ENCODE results near the gene MUC4.

Gene MUC4, protein sequence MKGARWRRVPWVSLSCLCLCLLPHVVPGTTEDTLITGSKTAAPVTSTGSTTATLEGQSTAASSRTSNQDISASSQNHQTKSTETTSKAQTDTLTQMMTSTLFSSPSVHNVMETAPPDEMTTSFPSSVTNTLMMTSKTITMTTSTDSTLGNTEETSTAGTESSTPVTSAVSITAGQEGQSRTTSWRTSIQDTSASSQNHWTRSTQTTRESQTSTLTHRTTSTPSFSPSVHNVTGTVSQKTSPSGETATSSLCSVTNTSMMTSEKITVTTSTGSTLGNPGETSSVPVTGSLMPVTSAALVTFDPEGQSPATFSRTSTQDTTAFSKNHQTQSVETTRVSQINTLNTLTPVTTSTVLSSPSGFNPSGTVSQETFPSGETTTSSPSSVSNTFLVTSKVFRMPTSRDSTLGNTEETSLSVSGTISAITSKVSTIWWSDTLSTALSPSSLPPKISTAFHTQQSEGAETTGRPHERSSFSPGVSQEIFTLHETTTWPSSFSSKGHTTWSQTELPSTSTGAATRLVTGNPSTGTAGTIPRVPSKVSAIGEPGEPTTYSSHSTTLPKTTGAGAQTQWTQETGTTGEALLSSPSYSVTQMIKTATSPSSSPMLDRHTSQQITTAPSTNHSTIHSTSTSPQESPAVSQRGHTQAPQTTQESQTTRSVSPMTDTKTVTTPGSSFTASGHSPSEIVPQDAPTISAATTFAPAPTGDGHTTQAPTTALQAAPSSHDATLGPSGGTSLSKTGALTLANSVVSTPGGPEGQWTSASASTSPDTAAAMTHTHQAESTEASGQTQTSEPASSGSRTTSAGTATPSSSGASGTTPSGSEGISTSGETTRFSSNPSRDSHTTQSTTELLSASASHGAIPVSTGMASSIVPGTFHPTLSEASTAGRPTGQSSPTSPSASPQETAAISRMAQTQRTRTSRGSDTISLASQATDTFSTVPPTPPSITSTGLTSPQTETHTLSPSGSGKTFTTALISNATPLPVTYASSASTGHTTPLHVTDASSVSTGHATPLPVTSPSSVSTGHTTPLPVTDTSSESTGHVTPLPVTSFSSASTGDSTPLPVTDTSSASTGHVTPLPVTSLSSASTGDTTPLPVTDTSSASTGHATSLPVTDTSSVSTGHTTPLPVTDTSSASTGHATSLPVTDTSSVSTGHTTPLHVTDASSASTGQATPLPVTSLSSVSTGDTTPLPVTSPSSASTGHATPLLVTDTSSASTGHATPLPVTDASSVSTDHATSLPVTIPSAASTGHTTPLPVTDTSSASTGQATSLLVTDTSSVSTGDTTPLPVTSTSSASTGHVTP (N-terminal part only)

DNA sequence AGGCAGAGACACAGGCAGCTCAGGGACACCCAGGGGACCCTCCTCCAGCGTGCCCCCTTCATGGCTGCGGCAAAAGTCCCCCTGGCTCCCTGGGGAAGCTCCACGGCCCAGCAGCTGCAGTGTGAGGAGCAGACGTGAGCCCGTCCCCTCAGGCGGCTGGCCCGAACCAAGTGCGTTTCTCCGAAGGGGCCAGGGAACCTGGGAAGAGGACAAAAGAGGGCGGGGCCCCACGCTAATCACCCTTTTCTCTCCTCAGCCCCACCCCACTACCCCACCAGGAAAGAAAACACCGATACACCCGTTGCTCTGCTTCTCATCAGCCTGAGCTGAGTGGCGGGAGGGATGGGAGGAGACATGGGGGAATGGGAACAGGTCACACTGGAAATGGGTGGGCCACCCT, at the start of gene MUC4:
TSS of gene MUC4 (minus strand) at position 174 of the 400 bp plus-strand sequence. CDS start at position 62, 112 bp downstream.
- no peak for DNase-seq (ENCODE audit: low read depth in 2 of 3, low spot score in 2 of 3)

DNA sequence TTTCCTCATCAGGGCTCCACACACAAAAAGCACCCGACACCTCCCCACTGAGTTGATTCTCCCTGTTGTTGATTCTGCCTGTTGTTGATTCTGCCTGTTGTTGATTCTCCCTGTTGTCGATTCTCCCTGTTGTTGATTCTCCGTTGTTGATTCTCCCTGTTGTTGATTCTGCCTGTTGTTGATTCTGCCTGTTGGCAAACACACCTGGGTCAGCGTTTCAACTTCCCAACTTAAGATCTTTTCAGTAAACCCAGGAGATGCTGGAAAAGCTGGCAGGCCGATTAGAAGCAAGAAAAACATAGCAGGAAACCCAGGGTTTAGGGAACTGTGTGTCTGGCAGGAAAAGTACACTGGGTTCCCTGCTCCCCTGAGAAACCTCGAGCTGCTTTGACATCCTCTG, 48.7 kb upstream of the MUC4 start:
- DNase-seq (ENCODE audit: low read depth in 2 of 3, low spot score in 2 of 3): no peak

DNA sequence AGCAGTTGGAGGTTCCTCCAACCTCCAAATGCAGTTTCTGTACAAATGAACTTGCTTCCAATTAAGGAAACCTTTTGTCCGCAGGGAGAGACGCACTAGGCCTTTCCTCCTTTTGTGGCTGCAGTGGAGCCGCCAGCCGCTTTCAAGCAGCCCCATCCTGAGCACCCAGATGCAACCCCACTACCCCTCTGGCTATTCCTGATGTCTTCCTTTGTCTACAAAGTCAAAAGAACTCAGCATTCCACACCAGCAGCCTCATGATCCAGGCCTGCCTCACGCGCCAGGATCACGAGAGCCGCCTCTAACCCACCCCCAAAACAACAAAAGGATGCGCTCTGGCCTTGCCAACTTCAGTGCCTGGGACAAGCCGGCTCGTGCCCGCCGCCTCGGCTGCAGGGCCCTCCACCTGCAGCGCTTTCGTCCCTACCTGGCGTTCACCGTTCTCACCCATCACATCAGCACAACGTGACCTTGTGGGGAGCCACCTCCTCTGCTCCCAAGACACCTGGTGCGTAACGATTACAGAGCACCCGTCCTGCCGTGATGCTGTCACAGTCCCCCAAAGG, 48.2 kb upstream of the MUC4 start:
- DNase-seq (ENCODE audit: low read depth in 2 of 3, low spot score in 2 of 3): no peak

DNA sequence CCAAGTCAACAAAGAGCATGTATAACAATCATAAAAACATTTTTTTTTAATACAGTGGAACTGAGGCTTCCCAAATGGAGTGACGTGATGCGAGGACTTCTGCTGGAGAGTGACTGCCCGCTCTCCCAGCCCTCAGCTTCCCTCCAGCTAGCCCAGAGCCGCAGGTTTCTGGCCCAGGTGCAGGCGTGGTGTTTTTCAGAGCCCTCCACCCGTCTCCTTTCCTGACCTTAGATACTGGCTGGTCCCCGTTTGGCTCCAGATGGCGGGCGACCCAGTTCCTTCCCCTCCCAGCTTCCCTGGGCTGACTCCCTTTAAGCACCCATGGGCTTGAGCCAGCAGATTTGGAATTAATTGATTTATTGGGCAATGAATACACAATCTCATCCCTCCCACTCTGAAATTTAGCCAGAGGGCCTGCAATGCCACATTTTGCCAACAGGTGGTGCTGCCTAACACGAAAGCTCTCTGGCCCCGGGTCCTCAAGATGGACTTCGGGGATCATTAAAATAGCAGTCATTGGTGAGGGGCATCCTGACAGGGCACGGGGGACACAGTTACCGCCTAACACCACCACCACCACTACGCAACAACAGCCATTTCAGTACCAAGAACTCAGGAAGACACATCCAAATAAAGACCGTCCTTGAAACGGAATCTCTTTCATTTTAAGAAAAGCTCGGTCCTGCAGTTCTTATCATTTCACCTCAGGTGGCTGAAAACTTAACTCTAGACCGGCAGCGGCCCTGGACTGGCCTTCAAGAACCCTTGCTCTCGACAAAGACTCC, 47.5 kb upstream of the MUC4 start:
- DNase-seq (ENCODE audit: low read depth in 2 of 3, low spot score in 2 of 3): peak; percentile 44 to 81 (median 79)

DNA sequence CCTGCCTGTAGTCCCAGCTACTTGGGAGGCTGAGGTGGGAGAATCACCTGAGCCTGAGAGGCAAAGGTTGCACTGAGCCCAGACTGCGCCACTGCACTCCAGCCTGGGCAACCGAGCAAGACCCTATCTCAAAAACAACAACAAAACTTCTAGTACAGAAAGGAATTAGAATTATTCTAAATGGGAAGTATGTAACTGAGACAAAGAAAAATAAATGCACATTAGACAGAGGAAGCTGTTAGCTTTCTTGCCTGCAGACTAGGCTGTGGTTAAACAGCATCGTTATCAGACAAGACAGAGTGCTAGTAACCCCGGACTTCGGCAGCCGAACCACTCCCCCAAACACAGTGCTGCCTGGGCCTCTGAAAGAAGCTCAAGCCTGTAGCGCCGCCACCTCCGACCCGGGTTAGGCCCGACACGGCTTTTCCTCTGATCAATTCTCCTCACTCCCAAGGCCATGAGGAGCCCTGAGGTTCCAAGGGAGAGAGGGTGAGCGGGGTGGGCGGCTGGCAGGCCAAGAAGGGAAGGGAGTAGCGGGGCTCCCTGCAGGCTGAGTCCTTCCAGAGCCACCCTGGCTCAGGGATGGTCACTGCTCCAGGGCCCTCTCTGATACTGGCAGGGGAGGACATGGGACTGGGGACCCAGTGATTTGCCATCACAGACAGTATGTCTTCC, 44.8 kb upstream of the MUC4 start:
- no peak for DNase-seq (ENCODE audit: low read depth in 2 of 3, low spot score in 2 of 3)

DNA sequence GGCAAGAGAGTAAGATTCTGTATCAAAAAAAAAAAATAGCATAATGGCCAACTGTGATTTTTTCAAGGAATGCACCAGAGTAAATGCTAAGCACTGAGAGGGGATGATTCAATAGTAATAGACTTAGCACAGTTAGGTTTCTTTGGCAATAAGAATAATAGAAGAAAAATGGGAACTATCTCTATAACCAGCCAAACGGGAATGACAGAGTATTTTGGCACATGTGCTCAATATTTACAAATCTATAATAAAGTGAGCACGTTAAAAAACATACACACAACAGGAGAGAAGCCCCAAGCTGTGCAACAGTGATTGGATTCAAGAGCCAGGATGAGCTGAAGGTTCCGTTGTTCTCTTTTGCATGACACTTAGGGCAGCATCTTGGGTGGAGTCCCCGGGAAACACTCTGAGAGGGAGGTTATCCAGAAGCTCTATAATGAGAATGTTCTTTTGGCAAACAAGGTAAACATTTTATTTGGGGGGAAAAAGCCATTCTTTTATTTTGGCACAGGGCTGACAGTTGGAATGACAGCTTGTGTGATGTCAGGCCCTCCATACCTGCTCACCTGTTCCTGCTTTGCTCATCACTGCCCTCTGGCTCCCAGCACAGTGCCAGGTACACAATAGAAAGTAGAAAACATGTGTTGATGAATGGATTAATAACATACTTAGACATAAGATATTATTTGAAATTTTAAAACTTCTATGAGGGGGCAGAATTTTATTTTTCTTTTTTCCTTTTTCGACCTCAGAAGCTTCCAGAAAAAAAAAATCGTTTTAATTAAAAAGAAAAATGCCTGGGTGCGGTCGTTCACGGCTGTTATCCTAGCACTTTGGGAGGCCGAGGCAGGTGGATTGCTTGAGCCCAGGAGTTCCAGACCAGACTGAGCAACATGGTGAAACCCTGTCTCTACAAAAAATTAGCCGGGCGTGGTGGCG, 44.0 kb upstream of the MUC4 start:
- DNase-seq (ENCODE audit: low read depth in 2 of 3, low spot score in 2 of 3): no peak

DNA sequence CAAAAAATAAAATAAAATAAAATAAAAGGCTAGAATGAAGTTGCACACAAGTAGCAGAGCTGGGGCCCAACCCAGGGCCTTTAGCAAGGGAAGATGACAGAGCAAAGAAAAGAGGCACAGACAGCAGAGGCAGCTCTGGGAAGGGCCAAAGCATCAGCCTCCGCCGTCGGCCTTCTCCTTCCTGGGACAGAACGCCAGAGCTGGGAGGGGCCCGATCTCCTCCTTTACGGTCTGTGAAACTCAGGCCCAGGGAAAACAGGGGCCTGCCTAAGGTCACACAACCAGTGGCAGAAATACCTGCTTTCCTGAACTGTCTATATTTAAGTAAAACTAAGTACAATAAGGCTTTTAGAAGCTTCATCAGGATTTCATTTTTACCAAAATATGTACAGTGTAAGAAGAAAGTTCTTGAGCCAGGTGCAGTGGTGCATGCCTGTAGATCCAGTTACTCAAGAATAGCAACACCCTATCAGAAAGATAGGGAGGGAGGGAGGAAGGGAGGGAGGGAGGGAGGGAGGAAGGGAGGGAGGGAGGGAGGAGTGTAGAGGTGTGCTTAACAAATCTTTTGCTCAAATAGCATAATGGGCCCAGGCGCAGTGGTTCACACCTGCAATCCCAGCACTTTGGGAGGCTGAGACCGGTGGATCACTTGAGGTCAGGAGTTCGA, 43.0 kb upstream of the MUC4 start:
- no peak for DNase-seq (ENCODE audit: low read depth in 2 of 3, low spot score in 2 of 3)

DNA sequence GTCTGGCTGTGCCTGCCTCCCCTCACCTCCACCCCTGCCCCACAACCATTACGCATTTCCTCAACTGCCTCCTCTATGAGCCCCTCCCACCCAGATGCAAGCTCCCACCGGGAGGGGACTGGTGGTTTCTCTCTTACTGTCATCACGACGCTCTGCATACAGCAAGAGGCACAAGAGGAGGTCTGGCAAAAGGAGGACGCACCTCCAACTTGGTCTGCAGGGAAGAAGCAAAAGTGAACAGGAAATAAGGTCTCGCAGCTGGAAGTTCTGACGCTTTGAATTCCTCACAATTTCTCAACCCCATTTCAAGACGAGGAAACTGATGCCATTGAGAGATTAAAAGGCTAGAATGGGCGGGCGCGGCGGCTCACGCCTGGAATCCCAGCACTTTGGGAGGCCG, 42.3 kb upstream of the MUC4 start:
- DNase-seq (ENCODE audit: low read depth in 2 of 3, low spot score in 2 of 3): no peak

DNA sequence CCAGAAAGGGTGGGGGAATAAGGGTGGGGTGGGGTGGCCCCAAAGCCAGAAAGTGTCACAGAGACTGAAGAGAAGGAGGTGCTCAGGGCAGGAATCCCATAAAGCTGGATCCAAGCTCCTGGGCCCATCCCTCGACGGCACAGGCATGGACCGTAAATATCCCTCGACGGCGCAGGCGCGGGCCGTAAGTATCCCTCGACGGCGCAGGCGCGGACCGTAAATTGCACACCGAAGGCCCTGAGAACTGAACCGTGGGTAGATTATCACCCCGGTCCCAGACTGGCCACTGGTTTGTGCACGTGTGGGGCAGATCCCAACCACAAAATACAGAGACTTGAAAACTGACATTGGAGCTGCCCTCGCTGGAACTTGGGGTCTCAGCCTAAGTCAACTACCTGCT, 41.3 kb upstream of the MUC4 start:
- no peak for DNase-seq (ENCODE audit: low read depth in 2 of 3, low spot score in 2 of 3)

DNA sequence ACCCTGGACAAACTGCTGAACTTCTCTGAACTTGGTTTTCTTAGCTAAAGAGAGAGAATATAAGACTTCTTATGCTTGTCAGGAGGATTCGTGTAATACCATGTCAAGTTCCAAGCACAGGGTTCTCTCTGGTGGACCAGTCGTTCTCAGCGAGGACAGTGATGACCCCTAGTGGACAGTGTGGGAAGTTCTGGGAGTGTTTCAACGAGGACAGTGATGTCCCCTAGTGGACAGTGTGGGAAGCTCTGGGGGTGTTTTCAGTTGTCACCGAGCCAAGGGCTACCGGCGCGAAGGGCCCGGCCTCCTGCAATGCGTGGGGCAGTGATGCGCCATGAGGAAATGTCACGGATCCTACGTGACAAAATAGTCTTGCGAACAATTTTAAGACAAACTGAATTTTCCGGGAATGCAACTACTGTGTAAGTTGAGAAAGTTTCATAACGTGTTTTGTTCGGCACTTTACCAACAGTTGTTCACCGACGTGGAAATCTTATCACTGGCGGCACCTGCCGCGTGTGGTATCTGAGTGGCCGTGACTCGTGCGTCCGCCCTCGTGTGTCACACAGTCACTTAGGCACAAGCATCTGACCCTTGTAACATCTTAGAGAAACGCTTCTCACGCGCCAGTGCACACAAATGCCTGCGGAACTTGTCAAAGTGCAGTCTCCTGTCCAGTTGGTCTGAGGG, 39.3 kb upstream of the MUC4 start:
- peak; percentile 59 to 76 (median 64) for DNase-seq (ENCODE audit: low read depth in 2 of 3, low spot score in 2 of 3)

DNA sequence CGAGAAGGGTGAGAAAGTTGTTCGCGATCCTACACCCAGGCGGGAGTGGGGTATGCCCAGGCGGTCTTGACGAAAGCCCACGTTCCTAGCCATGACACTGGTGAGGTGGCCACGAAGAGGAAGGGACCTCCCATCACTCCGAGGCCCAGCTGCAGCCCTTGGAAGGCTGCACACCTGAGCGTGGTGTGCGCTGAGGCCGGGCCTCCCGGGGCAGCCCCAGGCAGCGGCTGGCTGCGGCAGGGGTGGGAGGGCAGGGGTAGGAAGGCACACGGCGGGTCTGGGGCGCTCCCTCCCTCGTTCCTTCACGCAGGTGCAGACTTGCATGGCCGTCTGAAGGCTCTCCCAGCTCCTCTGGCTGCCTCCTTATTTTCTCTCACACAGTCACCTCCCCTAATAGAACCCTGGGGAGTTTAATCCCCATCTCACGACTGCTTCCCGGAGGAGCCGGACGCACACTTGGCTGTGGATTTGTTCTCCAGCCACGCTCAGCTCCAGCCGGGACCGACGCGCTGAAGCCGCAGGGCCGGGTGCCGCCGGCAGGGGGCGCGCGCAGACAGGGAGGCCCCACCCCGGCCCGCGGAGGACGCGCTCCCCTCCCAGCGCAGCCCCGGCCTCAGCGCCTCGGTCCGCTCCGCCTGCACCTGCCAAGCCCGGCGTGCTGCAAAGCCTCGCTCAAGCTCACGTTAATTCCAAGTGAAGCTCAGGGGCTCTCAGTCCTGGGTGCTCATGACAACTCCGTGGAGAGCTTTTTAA, 37.8 kb upstream of the MUC4 start:
- no peak for DNase-seq (ENCODE audit: low read depth in 2 of 3, low spot score in 2 of 3)

DNA sequence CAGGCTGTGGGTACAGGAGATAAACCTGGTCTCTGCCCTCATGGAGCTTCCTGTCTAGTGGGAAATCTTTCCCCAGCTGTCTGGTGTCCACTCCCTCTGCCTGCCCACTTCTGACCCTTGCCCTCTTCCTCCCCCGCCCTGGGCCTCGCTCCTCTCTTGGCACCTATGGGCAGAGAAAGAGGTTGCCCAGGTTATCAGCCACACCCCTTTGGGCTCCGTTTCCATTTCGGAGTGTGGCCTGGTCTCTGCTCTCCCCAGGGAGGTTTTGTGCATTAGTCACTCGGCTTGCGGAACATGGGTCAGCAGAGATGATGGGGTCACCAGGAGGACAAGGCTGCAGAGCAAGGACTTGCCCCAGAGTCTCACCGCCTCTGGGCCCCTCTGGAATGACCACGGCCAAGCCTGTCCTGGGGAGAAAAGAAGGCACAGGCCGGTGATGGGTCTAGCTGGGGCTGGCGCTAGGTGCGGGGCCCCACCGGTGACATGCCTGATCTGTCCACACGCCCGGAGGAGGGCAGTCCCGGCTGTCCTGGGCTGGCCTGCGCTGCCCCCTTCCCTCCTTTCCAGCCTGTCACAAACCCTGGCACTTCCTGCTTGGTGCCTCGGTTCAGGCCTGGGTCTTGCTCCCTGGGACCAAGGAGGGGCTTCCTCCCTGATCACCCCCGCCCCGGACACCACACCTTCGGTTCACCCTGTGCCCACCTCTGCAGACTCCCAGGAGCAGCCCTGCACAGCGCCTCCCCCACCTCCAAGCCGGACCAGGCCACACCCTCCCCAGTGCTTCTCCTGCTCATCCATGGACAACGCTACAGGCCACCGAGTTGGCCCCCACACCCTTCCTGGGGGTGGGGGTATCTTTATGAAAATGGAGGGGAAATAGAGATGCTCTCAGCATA, 35.6 kb upstream of the MUC4 start:
- no peak for DNase-seq (ENCODE audit: low read depth in 2 of 3, low spot score in 2 of 3)

DNA sequence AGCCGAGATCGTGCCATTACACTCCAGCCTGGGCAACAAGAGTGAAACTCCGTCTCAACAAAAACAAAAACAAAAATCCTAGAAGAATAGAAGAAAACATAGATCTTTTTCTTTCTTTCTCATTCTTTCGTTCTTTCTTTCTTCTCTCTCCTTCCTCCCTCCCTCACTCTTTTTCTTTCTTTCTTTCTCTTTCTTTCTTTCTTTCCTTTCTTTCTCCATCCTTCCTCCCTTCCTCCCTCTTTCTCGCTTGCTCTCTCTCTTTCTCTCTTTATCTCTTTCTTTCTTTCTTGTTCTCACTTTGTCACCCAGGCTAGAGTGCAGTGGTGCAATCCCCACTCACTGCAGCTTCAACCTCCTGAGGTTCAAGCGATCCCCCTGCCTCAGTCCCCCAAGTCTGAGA, 33.8 kb upstream of the MUC4 start:
- DNase-seq (ENCODE audit: low read depth in 2 of 3, low spot score in 2 of 3): no peak

DNA sequence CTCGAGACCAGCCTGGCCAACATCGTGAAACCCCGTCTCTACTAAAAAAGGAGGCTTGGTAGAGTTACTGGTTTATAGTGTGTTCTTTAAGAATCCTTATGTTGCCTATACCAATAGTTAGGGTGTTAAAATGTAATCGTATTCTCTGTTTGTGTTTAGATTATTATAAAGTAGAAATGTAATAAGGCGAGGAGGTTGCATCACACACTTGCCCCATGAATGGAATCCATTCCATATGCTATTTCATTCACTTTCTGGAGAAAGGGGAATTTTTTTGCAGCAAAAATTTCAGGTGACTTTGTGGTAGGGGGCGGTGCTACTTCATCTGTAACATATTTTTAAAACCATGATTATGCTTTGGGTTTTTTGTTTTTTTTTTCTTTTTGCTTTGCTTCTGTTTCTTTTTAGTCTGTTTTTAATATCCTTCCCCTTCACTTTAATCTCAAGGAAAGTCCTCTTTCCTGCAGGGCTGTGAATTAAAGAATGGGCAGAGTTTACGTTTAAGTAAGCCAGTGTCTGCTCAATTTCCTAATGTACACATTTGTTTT, 33.0 kb upstream of the MUC4 start:
- no peak for DNase-seq (ENCODE audit: low read depth in 2 of 3, low spot score in 2 of 3)

DNA sequence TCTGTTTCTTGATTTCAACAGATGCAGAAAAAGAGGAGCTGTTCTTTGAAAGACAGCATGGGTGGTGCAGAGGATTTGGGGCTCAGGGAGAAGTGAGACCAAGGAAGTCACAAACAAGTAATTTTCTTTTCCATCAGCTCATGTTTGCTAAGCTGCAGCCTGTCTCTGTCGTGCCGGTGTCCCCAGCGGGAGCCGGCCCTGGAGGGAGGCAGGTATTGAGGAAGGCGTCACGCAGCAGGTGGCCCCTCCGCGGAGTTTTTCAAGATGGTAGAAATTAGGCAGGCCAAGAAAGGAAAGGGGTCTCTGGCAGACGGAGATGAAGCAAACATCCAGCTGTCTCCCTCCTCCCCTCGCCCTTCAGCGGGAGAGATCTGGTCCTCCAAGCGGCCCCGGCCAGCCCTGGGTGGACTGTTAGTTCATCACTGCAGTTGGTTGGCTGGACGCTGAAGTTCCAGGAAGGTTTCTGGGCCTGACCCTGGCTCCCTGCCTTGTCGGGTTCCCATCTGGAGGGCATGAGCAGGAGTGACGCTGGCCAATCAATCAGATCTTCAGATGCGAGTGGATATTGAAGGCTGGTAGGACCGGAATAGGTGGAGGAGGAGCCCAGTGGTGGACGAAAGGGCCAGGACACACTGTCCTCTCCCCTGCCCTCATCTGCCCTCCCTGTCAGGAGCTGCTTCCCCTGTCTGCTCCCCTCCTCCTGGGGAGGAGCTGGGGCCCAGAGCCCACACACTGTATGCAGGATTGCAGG, 27.7 kb upstream of the MUC4 start:
- DNase-seq (ENCODE audit: low read depth in 2 of 3, low spot score in 2 of 3): no peak

Data from activated CD8-positive, alpha-beta memory T cell treated with anti-CD3 and anti-CD28 coated beads for 48 hours (primary cell).